Parathyroid adenoma (tissue), 2 donors: Measurements from ENCODE around the gene PANX2.
A peak's percentile ranks its signal among the peaks of the same experiment; 100 is the strongest.

ENCODE experiments used
- H2AFZ ChIP-seq: fragments of 300-600 bp; sonication (generic); one replicate; pipeline ENCODE4 v1.7.0; 2017; ENCODE audit warnings: antibody characterized with exemption, mild to moderate bottlenecking
- H3K27ac ChIP-seq: fragments of 300-600 bp; sonication (generic); one replicate; pipeline ENCODE4 v1.7.0; 2017
- H3K27me3 ChIP-seq: fragments of 300-600 bp; sonication (generic); one replicate; pipeline ENCODE4 v1.7.0; 2017; ENCODE audit warnings: low read length; ENCODE audit not compliant: control insufficient read depth, insufficient read depth
- H3K36me3 ChIP-seq: fragments of 300-600 bp; sonication (generic); one replicate; pipeline ENCODE4 v1.7.0; 2017; ENCODE audit warnings: low read length; ENCODE audit not compliant: control insufficient read depth, insufficient read depth
- H3K4me1 ChIP-seq: fragments of 300-600 bp; sonication (generic); one replicate; pipeline ENCODE4 v1.7.0; 2017; ENCODE audit warnings: control low read depth
- H3K4me2 ChIP-seq: fragments of 300-600 bp; sonication (generic); one replicate; pipeline ENCODE4 v1.7.0; 2017; ENCODE audit warnings: low read length
- H3K4me3 ChIP-seq: fragments of 300-600 bp; sonication (generic); one replicate; pipeline ENCODE4 v1.7.0; 2017; ENCODE audit warnings: low read depth, low read length
- H3K79me2 ChIP-seq: fragments of 300-600 bp; sonication (generic); one replicate; pipeline ENCODE4 v1.7.0; 2017; ENCODE audit warnings: control low read depth
- H3K9ac ChIP-seq: fragments of 300-600 bp; sonication (generic); one replicate; pipeline ENCODE4 v1.7.0; 2017; ENCODE audit warnings: mild to moderate bottlenecking
- H3K9me3 ChIP-seq: fragments of 300-600 bp; sonication (generic); one replicate; pipeline ENCODE4 v1.7.0; 2017; ENCODE audit warnings: low read length; ENCODE audit not compliant: control insufficient read depth
- TF ChIP-seq, protein P1 (sequence below): fragments of 300-600 bp; sonication (generic); IDR thresholded peaks from one replicate; pipeline ENCODE4 v1.7.0; 2017; ENCODE audit warnings: antibody characterized with exemption, mild to moderate bottlenecking
- donor health status: primary hyperparathyroidism.

Gene PANX2

DNA sequence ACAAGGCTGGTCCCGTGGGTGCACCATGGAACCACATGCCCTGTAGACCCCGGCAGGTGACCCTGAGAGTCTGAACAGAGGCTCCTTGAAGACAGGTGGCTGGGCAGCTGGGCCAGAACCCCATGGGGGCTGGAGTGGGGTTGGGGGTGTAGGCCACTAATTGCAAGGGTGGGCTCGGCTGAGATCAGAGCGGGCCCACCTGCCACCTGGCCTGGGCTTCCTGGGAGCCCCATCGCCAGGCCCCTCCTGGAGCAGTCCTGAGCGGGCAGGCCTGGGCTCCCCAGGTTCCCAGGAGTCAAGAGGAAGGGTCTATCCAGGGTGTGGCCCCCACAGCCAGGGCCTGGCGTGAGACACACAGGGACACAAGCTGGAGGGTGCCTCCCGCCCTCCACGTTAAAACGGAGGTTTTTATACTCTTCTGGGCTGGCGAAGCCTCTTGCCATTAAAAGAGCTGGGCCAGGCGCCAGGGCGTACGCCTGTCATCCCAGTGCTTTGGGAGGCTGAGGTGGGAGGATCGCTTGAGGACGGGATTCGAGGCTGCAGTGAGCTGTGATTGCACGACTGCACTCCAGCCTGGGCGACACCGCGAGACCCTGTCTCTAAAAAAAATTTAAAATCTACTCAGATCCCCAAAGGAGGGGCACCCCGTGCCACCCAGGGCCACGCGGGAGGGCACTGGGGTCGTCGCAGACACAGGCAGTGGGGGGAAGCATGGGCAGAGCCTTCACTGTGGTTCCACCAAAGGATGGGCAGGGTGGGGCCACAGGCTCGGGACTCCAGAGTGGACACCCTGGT lies 10.4 kb downstream of the PANX2 start:
- Histone ChIP-seq H3K4me1 (no peaks in the 10 kb centered on the region), H3K79me2 (no peaks in the 10 kb centered on the region), H3K9ac (no peak overlapping the region), H3K27ac (no peak overlapping the region), H3K4me3 (no peak overlapping the region), H2AFZ (no peak overlapping the region), H3K4me2 (no peak overlapping the region), H3K27me3 (no peaks in the 10 kb centered on the region), H3K9me3 (no peaks in the 10 kb centered on the region), H3K36me3 (no peaks in the 10 kb centered on the region)
- TF ChIP-seq, protein P1, sequence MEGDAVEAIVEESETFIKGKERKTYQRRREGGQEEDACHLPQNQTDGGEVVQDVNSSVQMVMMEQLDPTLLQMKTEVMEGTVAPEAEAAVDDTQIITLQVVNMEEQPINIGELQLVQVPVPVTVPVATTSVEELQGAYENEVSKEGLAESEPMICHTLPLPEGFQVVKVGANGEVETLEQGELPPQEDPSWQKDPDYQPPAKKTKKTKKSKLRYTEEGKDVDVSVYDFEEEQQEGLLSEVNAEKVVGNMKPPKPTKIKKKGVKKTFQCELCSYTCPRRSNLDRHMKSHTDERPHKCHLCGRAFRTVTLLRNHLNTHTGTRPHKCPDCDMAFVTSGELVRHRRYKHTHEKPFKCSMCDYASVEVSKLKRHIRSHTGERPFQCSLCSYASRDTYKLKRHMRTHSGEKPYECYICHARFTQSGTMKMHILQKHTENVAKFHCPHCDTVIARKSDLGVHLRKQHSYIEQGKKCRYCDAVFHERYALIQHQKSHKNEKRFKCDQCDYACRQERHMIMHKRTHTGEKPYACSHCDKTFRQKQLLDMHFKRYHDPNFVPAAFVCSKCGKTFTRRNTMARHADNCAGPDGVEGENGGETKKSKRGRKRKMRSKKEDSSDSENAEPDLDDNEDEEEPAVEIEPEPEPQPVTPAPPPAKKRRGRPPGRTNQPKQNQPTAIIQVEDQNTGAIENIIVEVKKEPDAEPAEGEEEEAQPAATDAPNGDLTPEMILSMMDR: no peak

DNA sequence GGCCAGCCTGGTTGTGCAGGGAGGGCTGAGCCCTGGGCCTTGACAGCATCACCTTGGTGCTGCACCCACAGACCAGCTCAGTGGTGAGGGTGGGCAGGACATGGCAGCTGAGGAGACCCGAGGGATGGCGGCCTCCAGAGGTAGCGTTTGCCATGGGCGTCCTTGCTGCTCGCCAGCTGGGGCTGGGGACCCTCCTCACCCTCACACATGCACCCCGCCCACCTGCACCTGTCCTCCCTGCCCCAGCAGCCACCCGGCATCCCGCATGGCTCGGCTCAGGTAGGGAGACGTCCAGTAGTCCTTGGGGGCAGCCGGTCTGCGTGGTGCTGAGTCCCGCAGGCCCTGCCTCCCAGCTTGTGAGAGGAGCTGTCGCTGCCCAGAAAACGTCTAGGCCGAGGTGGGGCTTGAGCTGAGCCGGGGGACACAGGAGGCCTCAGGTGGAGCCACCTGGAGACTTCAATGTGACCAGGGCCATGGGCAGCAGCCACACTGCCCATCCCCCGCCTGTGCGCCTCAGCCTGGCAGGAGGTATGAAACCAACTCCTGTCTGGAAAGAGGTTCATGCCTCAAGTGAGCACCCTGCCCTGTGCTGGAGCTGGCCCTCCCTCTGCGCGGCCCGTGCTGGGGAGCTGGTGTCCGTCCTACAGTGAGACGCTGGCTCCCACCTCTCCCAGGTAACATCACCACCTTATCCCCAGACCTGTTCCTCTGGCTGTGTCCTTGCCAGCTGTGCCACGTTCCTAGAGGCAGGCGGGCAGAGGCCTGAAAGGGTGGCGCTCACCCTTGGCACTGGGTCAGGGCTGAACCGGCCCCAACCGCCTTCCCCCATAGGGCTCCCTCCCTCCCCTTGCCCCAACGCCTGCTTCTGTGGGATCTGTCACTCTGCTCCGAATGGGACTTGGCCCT lies 11.9 kb downstream of the PANX2 start:
- Histone ChIP-seq H3K4me2 (peak overlapping the region; percentile 11), H3K27me3 (no peaks in the 10 kb centered on the region), H2AFZ (peak overlapping the region; percentile 33), H3K79me2 (no peaks in the 10 kb centered on the region), H3K9me3 (no peaks in the 10 kb centered on the region), H3K27ac (no peak overlapping the region), H3K4me3 (no peak overlapping the region), H3K36me3 (no peaks in the 10 kb centered on the region), H3K4me1 (no peaks in the 10 kb centered on the region), H3K9ac (no peak overlapping the region)
- TF ChIP-seq, protein P1: no peak

DNA sequence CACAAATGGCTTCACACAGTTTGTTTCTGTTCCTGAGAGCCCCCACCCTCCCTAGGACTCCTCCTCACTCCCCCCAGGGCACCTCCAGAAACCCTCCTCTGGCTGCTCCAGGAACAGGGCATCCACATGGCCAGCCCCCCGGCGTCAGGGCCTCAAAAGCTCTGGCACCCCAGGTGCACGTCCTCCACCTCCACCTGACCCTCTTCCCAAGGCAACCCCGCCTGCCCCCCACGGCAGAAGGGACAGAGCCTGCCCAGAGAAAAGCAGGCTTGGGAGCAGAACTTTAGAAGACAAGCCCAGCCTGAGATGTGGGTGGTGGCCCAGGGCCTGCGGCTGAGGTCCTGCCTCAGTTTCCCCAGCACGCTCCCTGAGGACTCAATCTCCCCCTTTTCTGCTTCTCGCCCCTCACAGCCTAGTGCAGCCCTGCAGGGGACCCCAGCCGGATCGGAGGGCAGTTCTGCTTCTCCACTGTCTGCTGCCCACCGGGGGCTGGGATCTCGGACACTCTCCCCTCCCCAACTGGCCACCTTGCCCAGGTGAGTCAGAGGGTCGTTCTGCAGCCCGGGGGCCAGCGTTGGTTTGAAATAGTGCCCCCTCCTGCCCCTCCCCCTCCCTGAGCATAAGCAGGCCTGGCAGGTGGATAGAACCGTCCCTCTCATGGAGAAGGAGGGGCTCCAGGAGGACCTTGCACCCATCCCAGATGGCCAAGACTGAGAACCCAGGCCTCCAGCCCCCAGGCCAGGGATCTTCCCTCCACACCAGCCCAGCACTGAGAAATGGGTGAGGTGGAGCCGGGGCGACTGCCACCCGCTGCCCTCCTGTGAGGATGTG lies 12.8 kb downstream of the PANX2 start:
- Histone ChIP-seq H2AFZ (peak overlapping the region; percentile 33), H3K27ac (no peak overlapping the region), H3K4me2 (peak overlapping the region; percentile 11), H3K36me3 (no peaks in the 10 kb centered on the region), H3K9me3 (no peaks in the 10 kb centered on the region), H3K27me3 (no peaks in the 10 kb centered on the region), H3K4me1 (no peaks in the 10 kb centered on the region), H3K9ac (no peak overlapping the region), H3K4me3 (no peak overlapping the region), H3K79me2 (no peaks in the 10 kb centered on the region)
- TF ChIP-seq, protein P1: no peak

DNA sequence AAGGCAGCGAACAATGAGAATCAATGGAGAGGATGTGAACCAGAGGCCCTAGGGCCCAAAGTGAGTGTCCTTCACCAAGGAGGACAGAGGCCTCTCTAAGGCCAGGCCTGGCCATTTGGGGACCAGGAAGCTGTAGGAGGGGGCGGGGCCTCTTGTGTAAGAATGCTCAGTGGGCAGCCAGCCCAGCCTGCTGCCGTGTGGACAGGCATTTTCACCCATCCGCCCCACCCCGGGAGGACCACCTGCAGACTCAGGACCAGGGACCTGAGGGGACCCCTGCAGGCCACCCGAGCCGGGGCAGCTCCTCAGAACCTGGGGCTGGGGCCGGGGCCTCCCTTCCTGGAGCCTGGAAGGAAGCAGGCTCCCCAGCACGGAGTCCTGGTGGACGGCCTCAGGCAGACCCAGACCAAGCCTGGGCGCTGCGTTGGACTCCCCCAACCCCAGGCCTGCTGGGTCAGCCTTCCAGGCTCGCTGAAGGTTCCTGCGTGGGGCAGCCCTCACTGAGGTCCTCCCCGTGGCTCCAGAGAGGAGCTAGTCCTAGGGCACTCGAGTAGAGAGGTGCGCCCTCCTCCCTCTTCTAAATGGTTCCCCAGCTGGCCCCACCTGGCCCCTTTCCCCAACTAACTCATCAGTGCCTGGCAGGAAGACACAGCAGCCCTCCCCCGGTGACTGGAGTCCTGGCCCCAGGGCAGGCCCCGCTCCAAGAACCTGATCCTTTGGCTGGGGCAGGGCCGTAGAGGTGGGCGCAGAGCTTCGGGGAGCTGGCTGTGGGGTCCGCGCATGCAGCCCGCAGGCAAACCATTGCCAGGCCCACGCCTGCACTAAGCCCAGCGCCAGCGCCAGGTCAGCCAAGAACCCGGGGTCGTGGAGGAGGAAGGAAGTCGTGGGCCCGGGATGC lies 13.7 kb downstream of the PANX2 start:
- TF ChIP-seq, protein P1: no peak
- Histone ChIP-seq H3K4me1 (no peaks in the 10 kb centered on the region), H3K9me3 (no peaks in the 10 kb centered on the region), H3K36me3 (no peaks in the 10 kb centered on the region), H3K4me2 (no peak overlapping the region), H3K27me3 (no peaks in the 10 kb centered on the region), H2AFZ (no peak overlapping the region), H3K79me2 (no peaks in the 10 kb centered on the region), H3K9ac (no peak overlapping the region), H3K27ac (no peak overlapping the region), H3K4me3 (no peak overlapping the region)
